Activated T-helper 1 cell treated with anti-CD3 and anti-CD28 coated beads, Interleukin-12 subunit alpha, Interleukin-12 subunit beta, Interleukin-2, Interleukin-4 antibody, amounts not matched to agents 30 ng/mL and 10 ng/mL and 1 ng/mL, durations not matched to agents 14 hours and 24 hours and 36 hours (primary cell): ENCODE data around the gene KLK13. TPM values are rescaled to one million over a fixed set of nuclear protein-coding genes. Genes with fewer than 3 reads are reported as not detected.
A peak's percentile ranks its signal among the peaks of the same experiment; 100 is the strongest.

ENCODE experiments used
- DNase-seq: peaks from one replicate; pipeline ENCODE4 v3.0.0; 2021; ENCODE audit warnings: low spot score
- H3K27ac Mint-ChIP-seq: one replicate; pipeline ENCODE4 v1.8.0; 2021; ENCODE audit warnings: mild to moderate bottlenecking, mixed read lengths
- H3K27me3 Mint-ChIP-seq: one replicate; pipeline ENCODE4 v1.8.0; 2022; ENCODE audit warnings: mild to moderate bottlenecking, moderate library complexity, mixed read lengths; ENCODE audit not compliant: insufficient read depth
- H3K36me3 Mint-ChIP-seq: one replicate; pipeline ENCODE4 v1.8.0; 2021; ENCODE audit warnings: low read depth, mixed read lengths
- H3K4me1 Mint-ChIP-seq: one replicate; pipeline ENCODE4 v1.8.0; 2021; ENCODE audit warnings: low read depth, mixed read lengths
- H3K4me3 Mint-ChIP-seq: one replicate; pipeline ENCODE4 v1.8.0; 2021; ENCODE audit warnings: mild to moderate bottlenecking, moderate library complexity, mixed read lengths
- H3K9me3 Mint-ChIP-seq: one replicate; pipeline ENCODE4 v1.8.0; 2021; ENCODE audit warnings: mixed read lengths
- intact Hi-C: fragments of 100-400 bp; cut with micrococcal nuclease; formaldehyde crosslinking; loops from one replicate; pipeline ENCODE4 v1.15.1; 2024
- total RNA-seq: library from RNA; stranded (reverse); gene quantifications from 2 replicates; pipeline ENCODE4 v1.2.3, GENCODE V29; 2022

KLK13 gene
- total RNA-seq, 1 donor from 2014 or later = not detected

DNA sequence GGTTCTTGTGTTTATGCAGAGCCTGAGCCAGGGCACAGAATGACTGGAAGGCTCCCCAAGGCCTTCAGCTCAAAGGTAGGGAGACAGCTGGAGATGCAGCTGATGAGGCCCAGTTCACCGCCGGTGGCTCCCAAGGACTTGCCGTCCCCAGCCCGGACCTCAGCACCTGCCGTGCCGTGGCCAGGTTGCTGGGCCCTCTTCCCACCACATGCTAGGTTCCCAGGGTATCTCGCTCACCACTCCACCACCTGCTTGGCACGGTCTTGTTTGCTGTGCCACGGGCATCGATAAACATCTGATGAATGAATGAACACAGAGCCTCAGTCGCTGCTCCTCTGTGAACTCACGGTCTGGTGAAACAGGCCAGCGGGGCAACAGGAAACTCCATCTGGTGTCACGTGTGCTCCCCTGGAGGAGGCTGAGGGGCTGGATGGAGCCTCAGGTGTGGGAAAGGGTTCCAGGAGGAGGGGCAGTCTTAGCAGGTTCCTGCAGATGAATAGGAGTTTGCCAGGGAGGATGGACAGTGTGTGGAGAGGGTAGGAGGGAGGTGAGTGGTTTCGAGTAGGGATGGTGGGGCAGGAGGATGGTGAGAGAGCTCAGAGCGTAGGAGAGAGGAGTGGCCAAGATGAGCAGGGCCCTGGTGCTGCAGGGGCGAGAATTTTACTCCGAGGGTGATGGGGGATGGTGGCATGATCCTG, 21.4 kb upstream of the KLK13 start:
- intact Hi-C loops = no loop called here
- H3K27me3 Mint-ChIP-seq = no peaks in the 10 kb centered on the region
- H3K4me1 Mint-ChIP-seq = no peaks in the 10 kb centered on the region
- DNase-seq = no peak
- no peak overlapping the region for H3K4me3 Mint-ChIP-seq
- no peaks in the 10 kb centered on the region for H3K36me3 Mint-ChIP-seq
- H3K27ac Mint-ChIP-seq = peak overlapping the region; percentile 49
- H3K9me3 Mint-ChIP-seq = no peaks in the 10 kb centered on the region

DNA sequence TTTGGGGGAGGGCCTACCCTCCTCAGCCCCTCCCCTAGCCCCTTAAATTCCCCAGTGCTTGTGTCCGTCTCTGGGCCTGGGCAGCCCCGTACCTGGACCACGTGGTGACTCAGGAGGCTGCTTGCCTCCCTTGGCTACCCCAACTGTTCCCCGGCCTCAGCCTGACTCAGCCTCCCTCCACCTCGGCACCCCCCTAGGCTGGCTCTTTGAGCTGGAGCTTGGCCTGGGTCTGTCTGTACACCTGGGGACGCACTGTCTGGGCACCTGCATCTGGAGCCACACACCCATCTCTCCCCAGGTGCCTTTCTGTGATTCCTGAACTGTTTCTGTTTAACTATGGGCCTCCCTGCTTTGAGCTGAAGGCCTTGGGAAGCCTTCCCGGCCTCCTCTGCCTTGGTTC, 19.6 kb upstream of the KLK13 start:
- Mint-ChIP-seq H3K4me3 (no peak overlapping the region), H3K27me3 (no peaks in the 10 kb centered on the region), H3K27ac (no peak overlapping the region), H3K9me3 (no peaks in the 10 kb centered on the region), H3K4me1 (no peaks in the 10 kb centered on the region), H3K36me3 (no peaks in the 10 kb centered on the region)
- no peak for DNase-seq
- intact Hi-C loops = no loop called here

GRCh38 chr19:51083783-51084182, 18.9 kb upstream of the KLK13 start:
- Mint-ChIP-seq H3K27me3 (no peaks in the 10 kb centered on the region), H3K36me3 (no peaks in the 10 kb centered on the region), H3K4me3 (no peak overlapping the region), H3K27ac (no peak overlapping the region), H3K9me3 (no peaks in the 10 kb centered on the region), H3K4me1 (no peaks in the 10 kb centered on the region)
- no peak for DNase-seq
- intact Hi-C loops = no loop called here

DNA sequence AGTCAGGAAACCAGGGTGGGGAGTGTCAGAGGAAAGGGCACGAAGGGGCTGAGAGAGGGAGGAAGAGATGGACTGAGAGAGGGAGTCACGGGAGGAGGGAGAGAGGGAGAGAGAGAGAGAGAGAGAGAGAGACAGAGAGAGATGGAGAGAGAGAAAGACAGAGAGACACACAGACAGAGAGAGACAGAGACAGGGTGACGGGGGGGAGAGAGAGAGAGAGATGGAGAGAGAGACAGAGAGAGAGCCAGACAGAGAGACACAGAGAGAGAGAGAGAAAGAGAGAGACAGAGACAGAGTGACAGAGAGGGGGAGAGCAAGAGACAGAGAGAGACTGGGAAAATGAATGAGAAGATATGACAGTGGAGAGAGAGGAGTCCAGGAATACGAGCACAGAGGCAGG, 18.3 kb upstream of the KLK13 start:
- Mint-ChIP-seq H3K9me3 (no peaks in the 10 kb centered on the region), H3K4me3 (no peak overlapping the region), H3K27ac (no peak overlapping the region)

DNA sequence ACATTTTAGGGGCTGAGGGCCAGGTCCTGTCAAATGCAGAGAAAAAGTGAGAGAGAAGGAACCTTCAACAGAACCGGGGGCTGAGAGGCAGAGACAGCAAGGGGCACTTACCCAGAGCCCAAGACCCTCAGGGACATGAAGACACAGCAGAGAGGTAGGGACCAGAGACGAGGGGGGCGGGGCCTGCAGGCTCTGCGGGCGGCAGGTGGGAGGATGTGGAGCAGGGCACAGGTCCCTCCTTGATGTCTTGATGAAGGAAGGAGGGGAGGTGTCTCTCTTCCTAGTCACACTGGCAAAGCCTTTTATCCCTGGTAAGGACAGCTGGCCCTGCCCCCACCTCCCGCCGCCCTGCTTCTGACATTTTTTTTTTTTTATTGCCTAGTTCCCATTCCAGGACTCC, 17.7 kb upstream of the KLK13 start, which contains the start of gene KLK14:
Gene KLK14, minus strand, starts transcription at position 277 of the 400 bp plus-strand sequence. Its CDS starts 273 bp downstream, at position 4.
- DNase-seq = no peak
- intact Hi-C loops = no loop called here
- no peaks in the 10 kb centered on the region for H3K4me1 Mint-ChIP-seq
- H3K9me3 Mint-ChIP-seq = no peaks in the 10 kb centered on the region
- no peak within 1 kb of the TSS for H3K4me3 Mint-ChIP-seq
- H3K27me3 Mint-ChIP-seq = no peaks in the 10 kb centered on the region
- no peaks in the 10 kb centered on the region for H3K36me3 Mint-ChIP-seq
- H3K27ac Mint-ChIP-seq = no peak within 1 kb of the TSS

More for the DNA sequence above, 18.3 kb upstream of the KLK13 start:
- no peaks in the 10 kb centered on the region for H3K4me1 Mint-ChIP-seq
- no peaks in the 10 kb centered on the region for H3K36me3 Mint-ChIP-seq
- DNase-seq = no peak
- H3K27me3 Mint-ChIP-seq = no peaks in the 10 kb centered on the region
- intact Hi-C loops = no loop called here

- DNase-seq = no peak
- no peaks in the 10 kb centered on the region for H3K9me3 Mint-ChIP-seq
- H3K27ac Mint-ChIP-seq = no peak overlapping the region
- H3K4me1 Mint-ChIP-seq = no peaks in the 10 kb centered on the region
- H3K36me3 Mint-ChIP-seq = no peaks in the 10 kb centered on the region
- H3K27me3 Mint-ChIP-seq = no peaks in the 10 kb centered on the region
- H3K4me3 Mint-ChIP-seq = no peak overlapping the region
- intact Hi-C loops = no loop called here
Measured at GRCh38 chr19:51081476-51081875, 16.6 kb upstream of the KLK13 start.

DNA sequence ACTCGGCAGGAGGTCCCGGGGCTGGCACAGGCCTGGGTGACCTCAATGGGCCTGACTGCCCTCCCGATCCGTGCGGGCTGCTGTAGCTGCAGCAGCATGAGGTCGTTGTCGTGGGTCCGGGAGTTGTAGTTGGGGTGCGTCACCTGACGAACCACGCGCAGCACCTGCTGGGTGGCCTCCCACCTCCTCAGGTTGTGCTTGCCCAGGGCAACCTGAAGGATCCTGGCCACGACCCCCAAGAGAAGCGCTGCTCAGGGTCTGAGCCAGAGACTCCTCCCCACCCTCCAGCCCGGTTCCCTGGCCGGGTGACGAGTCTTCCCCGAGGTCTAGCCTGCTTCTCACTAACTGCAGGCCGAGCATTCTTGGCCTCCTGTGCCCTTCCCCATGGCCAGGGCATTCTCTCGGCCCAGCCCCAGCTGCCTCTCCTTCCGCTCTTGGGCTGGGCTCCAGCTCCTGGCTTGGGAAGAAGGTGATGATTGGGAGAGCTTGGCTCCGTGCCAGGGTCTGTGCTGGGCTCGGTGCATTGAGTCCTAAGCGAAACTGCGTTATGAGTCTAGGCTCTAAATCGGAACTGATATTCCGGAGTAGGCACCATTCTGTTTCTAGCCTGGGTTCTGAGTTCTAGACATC, 14.7 kb upstream of the KLK13 start:
- Mint-ChIP-seq H3K27me3 (peaks cover 2% of the 10 kb centered on the region), H3K9me3 (no peaks in the 10 kb centered on the region), H3K27ac (no peak overlapping the region), H3K4me3 (no peak overlapping the region), H3K4me1 (no peaks in the 10 kb centered on the region), H3K36me3 (no peaks in the 10 kb centered on the region)
- DNase-seq = no peak
- intact Hi-C loops = no loop called here

DNA sequence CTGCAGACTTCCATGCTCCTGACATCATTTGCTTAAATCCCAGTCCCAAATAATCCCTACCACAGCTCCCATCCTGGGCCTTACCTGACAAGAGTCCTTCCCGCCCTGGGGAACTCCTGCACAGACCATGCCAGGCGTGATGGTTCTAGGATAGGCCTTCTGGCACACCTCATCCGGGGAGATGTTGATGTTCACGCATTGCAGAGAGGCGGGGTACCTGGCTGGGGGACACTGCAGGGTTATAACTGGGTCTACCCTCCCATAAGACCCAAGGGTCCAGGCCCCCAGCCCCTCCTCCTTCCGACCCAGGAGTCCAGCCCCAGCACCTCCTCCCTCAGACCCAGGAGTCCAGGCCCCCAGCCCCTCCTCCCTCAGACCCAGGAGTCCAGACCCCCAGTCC, 13.8 kb upstream of the KLK13 start:
- peaks cover 7% of the 10 kb centered on the region for H3K9me3 Mint-ChIP-seq
- intact Hi-C loops = no loop called here
- H3K36me3 Mint-ChIP-seq = no peaks in the 10 kb centered on the region
- H3K27ac Mint-ChIP-seq = no peak overlapping the region
- H3K4me3 Mint-ChIP-seq = no peak overlapping the region
- DNase-seq = no peak
- no peaks in the 10 kb centered on the region for H3K4me1 Mint-ChIP-seq
- peaks cover 5% of the 10 kb centered on the region for H3K27me3 Mint-ChIP-seq

DNA sequence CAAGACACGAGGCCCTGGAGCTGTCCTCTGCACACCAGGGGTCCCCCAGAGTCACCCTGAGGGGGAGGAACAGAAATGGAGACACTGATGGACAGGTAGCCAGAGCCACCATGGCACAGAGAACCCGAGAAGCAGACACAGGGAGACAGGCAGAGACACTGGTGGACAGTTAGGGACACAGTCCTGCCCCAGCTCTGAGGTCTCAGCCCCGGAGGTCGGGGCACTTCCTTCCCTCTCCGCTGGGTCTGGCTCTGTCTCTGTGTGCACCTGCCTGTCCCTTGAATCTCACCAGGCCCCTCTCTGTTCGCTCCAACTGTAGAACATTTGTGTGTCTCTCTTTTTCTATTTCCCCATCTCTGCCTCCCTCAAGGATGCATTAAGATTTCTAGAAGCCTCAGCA, 13.2 kb upstream of the KLK13 start:
- Mint-ChIP-seq H3K27ac (no peak overlapping the region), H3K4me3 (no peak overlapping the region), H3K9me3 (peaks cover 12% of the 10 kb centered on the region), H3K4me1 (no peaks in the 10 kb centered on the region), H3K36me3 (no peaks in the 10 kb centered on the region), H3K27me3 (peaks cover 7% of the 10 kb centered on the region)
- no peak for DNase-seq
- intact Hi-C loops = no loop called here

DNA sequence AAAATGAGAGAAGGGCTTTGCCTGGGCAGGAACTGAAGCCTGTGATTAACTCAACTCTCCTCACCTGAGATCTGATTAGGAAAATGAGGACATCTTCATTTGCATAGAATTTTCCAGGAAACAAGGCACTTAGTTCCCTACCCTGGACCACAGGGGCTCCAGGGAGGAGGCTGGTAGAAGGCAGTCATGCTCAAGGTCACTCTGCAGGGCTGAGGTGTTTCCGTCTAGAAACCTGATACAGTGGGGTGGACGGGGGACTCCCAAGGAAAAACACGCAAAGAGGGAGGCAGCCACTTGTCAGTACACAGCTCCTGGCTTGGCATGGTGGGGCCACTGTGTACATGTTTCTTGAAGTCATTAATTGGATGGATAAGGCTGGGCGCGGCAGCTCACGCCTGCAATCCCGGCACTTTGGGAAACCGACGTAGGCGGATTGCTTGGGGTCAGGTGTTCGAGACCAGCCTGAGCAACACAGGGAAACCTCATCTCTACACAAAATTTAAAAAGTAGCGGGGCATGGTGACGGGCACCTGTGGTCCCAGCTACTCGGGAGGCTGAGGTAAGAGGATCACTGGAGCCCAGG, 11.8 kb upstream of the KLK13 start:
- peaks cover 12% of the 10 kb centered on the region for H3K9me3 Mint-ChIP-seq
- no peak overlapping the region for H3K4me3 Mint-ChIP-seq
- no peak overlapping the region for H3K27ac Mint-ChIP-seq
- intact Hi-C loops = no loop called here
- no peaks in the 10 kb centered on the region for H3K36me3 Mint-ChIP-seq
- peaks cover 10% of the 10 kb centered on the region for H3K27me3 Mint-ChIP-seq
- no peak for DNase-seq
- no peaks in the 10 kb centered on the region for H3K4me1 Mint-ChIP-seq

DNA sequence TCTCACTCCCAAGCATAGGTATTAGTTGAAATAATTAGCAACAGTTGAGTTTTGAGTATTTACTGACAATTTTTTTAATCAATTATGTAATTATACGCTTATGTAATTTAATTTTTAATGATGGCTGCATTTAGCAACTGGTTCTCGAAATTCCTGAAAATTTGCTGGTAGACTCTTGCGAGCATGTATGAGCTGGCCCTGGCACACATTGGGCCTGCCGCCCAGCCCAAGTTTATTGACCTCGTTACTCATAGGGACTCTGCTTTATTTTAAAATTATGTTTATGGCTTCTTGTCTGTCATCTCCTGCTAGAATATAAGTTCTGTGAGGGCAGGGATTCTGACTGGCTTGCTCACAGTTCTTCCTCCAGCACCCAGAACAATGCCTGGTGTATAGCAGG, 11.1 kb upstream of the KLK13 start:
- Mint-ChIP-seq H3K36me3 (no peaks in the 10 kb centered on the region), H3K27ac (no peak overlapping the region), H3K4me3 (no peak overlapping the region), H3K4me1 (no peaks in the 10 kb centered on the region), H3K27me3 (peaks cover 10% of the 10 kb centered on the region), H3K9me3 (peaks cover 12% of the 10 kb centered on the region)
- intact Hi-C loops = no loop called here
- no peak for DNase-seq

DNA sequence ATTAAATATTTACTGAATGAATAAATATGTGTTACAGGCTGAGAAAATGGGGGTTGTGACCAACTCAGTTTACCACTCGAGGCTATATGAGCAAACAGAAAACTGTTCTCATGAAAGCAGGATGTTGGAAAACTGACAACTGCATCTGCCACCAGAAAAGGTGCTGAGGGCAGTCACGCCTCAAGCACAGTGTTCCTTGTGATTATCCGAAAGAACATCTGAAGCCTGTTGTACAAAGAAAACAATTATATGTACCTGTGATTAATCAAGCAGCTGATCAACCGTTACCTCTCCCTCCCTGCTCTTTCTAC, 6.2 kb upstream of the KLK13 start:
- H3K36me3 Mint-ChIP-seq = no peaks in the 10 kb centered on the region
- DNase-seq = no peak
- H3K4me1 Mint-ChIP-seq = no peaks in the 10 kb centered on the region
- H3K27ac Mint-ChIP-seq = no peak overlapping the region
- no peak overlapping the region for H3K4me3 Mint-ChIP-seq
- H3K9me3 Mint-ChIP-seq = peaks cover 12% of the 10 kb centered on the region
- peaks cover 23% of the 10 kb centered on the region for H3K27me3 Mint-ChIP-seq
- intact Hi-C loops = no loop called here

- Mint-ChIP-seq H3K27me3 (peaks cover 26% of the 10 kb centered on the region), H3K4me3 (no peak overlapping the region), H3K4me1 (no peaks in the 10 kb centered on the region), H3K27ac (no peak overlapping the region), H3K9me3 (peaks cover 12% of the 10 kb centered on the region), H3K36me3 (no peaks in the 10 kb centered on the region)
- DNase-seq = no peak
- intact Hi-C loops = no loop called here
Measured at GRCh38 chr19:51070334-51071094, 5.6 kb upstream of the KLK13 start.
